ENCODE results near the gene TLCD3B.
"Not testable (repeated sequence)": the region's sequence is repeated elsewhere in the genome, so short reads cannot be mapped to it uniquely, and the experiment has no call there.

Gene TLCD3B

DNA sequence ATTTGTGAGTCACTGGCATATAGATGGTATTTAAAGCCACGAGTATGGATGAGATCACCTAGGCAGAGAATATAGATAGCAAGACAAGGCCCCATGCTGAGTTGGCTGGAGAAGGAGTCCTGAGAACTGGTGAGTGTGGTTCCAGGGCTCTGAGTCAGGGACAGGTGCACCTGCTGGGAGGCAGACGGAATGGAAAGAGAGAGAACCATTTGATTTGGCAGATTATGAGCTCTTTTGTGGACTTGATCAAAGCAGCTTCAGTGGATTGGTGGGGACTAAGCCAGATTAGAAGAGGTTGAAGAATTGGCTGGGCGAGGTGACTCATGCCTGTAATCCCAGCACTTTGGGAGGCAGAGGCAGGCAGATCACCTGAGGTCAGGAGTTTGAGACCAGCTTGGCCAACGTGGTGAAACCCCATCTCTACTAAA lies 12.3 kb downstream of the TLCD3B start:
- TF ChIP-seq, protein P1, sequence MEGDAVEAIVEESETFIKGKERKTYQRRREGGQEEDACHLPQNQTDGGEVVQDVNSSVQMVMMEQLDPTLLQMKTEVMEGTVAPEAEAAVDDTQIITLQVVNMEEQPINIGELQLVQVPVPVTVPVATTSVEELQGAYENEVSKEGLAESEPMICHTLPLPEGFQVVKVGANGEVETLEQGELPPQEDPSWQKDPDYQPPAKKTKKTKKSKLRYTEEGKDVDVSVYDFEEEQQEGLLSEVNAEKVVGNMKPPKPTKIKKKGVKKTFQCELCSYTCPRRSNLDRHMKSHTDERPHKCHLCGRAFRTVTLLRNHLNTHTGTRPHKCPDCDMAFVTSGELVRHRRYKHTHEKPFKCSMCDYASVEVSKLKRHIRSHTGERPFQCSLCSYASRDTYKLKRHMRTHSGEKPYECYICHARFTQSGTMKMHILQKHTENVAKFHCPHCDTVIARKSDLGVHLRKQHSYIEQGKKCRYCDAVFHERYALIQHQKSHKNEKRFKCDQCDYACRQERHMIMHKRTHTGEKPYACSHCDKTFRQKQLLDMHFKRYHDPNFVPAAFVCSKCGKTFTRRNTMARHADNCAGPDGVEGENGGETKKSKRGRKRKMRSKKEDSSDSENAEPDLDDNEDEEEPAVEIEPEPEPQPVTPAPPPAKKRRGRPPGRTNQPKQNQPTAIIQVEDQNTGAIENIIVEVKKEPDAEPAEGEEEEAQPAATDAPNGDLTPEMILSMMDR (IDR thresholded peaks at IDR 0.05; ENCODE audit: low read depth, low read length, missing control alignments), result no peak
- peak; percentile 39 for DNase-seq
- in situ Hi-C loops (cut with HindIII; ENCODE audit: low pct_ligation_motif_present, low sequenced_read_pairs), result no loop called here
- Histone ChIP-seq H3K36me3 (replicated peaks) (no peaks in the 10 kb centered on the region), H3K27me3 (replicated peaks) (peaks cover 2% of the 10 kb centered on the region), H3K27ac (no peak overlapping the region), H3K4me3 (ENCODE audit: low read depth, low read length) (no peak overlapping the region)

GRCh38 chr16:30017937-30018336 lies 13.1 kb downstream of the TLCD3B start:
- in situ Hi-C loops (cut with HindIII; ENCODE audit: low pct_ligation_motif_present, low sequenced_read_pairs); H3K27me3 ChIP-seq (replicated peaks); H3K27ac ChIP-seq; H3K4me3 ChIP-seq (ENCODE audit: low read depth, low read length); DNase-seq; H3K36me3 ChIP-seq (replicated peaks): not testable (repeated sequence)

- DNase-seq, result no peak
- Histone ChIP-seq H3K36me3 (replicated peaks) (no peaks in the 10 kb centered on the region), H3K27ac (no peak overlapping the region), H3K4me3 (ENCODE audit: low read depth, low read length) (no peak overlapping the region), H3K27me3 (replicated peaks) (no peaks in the 10 kb centered on the region)
- in situ Hi-C loops (cut with HindIII; ENCODE audit: low pct_ligation_motif_present, low sequenced_read_pairs), result no loop called here
- TF ChIP-seq, protein P1 (IDR thresholded peaks at IDR 0.05; ENCODE audit: low read depth, low read length, missing control alignments), result no peak
These were observed 13.8 kb downstream of the TLCD3B start for GRCh38 chr16:30017277-30017656.

DNA sequence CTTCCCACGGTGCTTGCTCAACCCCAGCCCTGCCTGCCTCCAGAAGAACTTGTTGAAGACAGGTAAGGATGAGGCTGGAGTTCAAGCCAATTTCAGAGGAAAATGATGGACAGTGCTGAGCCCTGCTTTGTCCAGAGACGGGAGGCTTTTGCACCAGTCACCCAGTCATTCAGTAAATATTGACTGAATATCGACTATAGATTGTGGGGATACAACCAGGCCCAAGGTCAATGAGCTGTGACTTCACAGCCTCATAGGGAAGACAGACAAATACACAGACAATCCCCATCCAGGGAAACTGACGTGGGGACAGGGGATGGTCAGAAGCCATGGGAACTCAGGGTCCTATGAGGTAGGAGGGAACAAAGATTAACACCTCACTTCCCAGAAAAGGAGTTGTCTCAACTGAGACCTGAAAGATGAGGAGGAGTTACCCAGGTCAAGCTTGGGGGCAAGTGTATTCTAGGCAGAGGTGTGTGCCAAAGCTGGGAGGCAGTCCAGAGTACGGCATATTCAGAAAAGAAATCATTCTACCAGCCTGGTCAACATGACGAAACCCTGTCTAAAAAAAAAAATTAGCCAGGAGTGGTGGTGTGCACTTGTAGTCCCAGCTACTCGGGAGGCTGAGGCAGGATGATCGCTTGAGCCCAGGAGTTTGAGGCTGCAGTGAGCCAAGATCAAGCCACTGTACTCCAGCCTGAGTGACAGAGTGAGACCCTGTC lies 14.4 kb downstream of the TLCD3B start:
- Histone ChIP-seq H3K36me3 (replicated peaks) (no peaks in the 10 kb centered on the region), H3K27me3 (replicated peaks) (peaks cover 4% of the 10 kb centered on the region), H3K4me3 (ENCODE audit: low read depth, low read length) (no peak overlapping the region), H3K27ac (no peak overlapping the region)
- no peak for DNase-seq
- TF ChIP-seq, protein P1 (IDR thresholded peaks at IDR 0.05; ENCODE audit: low read depth, low read length, missing control alignments), result no peak
- in situ Hi-C loops (cut with HindIII; ENCODE audit: low pct_ligation_motif_present, low sequenced_read_pairs), result no loop called here

GRCh38 chr16:30015450-30015849 lies 15.6 kb downstream of the TLCD3B start:
- H3K27me3 ChIP-seq (replicated peaks), result peaks cover 12% of the 10 kb centered on the region
- DNase-seq; in situ Hi-C loops (cut with HindIII; ENCODE audit: low pct_ligation_motif_present, low sequenced_read_pairs); H3K27ac ChIP-seq; H3K4me3 ChIP-seq (ENCODE audit: low read depth, low read length); H3K36me3 ChIP-seq (replicated peaks): not testable (repeated sequence)

GRCh38 chr16:30012598-30012997 lies 18.5 kb downstream of the TLCD3B start:
- DNase-seq; H3K4me3 ChIP-seq (ENCODE audit: low read depth, low read length); H3K36me3 ChIP-seq (replicated peaks); in situ Hi-C loops (cut with HindIII; ENCODE audit: low pct_ligation_motif_present, low sequenced_read_pairs); H3K27ac ChIP-seq: not testable (repeated sequence)
- peaks cover 19% of the 10 kb centered on the region for H3K27me3 ChIP-seq (replicated peaks)

- H3K4me3 ChIP-seq (ENCODE audit: low read depth, low read length), result no peak overlapping the region
- no peaks in the 10 kb centered on the region for H3K36me3 ChIP-seq (replicated peaks)
- H3K27me3 ChIP-seq (replicated peaks), result peaks cover 19% of the 10 kb centered on the region
- no peak overlapping the region for H3K27ac ChIP-seq
- no peak for DNase-seq
- TF ChIP-seq, protein P1 (IDR thresholded peaks at IDR 0.05; ENCODE audit: low read depth, low read length, missing control alignments), result no peak
- in situ Hi-C loops (cut with HindIII; ENCODE audit: low pct_ligation_motif_present, low sequenced_read_pairs), result no loop called here
These were observed 19.2 kb downstream of the TLCD3B start for GRCh38 chr16:30011714-30012504.
